NCI-H187 (cell line): Measurements from ENCODE around the gene ALPK3.
"Not testable (repeated sequence)": the region's sequence is repeated elsewhere in the genome, so short reads cannot be mapped to it uniquely, and the experiment has no call there.

Experiments
- DNase-seq, 2 experiments: peaks; one replicate each; lab custom pipeline; 2025; lab: John Stamatoyannopoulos, UW

ALPK3 gene

GRCh38 chr15:84874981-84875699 is 58.0 kb downstream of the ALPK3 start:
- DNase-seq: no peak

- no peak for DNase-seq
These were observed 59.1 kb downstream of the ALPK3 start for GRCh38 chr15:84876269-84876668.

GRCh38 chr15:84877701-84878100 is 60.5 kb downstream of the ALPK3 start:
- DNase-seq: not testable (repeated sequence)

- DNase-seq: no peak
These were observed 61.3 kb downstream of the ALPK3 start for GRCh38 chr15:84878504-84878903.

GRCh38 chr15:84879088-84879780 is 62.1 kb downstream of the ALPK3 start:
- no peak for DNase-seq

GRCh38 chr15:84880007-84880406 is 62.9 kb downstream of the ALPK3 start:
- no peak for DNase-seq

- DNase-seq: no peak
These were observed 63.8 kb downstream of the ALPK3 start for GRCh38 chr15:84880822-84881519.

- DNase-seq: no peak
These were observed 64.3 kb downstream of the ALPK3 start for GRCh38 chr15:84881520-84881830.

GRCh38 chr15:84883466-84883865 is 66.3 kb downstream of the ALPK3 start:
- no peak for DNase-seq

GRCh38 chr15:84883916-84884781 is 67.0 kb downstream of the ALPK3 start, which contains the start of gene SLC28A1:
TSS of gene SLC28A1 (plus strand) at chr15:84884662. CDS start at chr15:84887761, 3,099 bp downstream.
- no peak for DNase-seq

GRCh38 chr15:84885801-84886200 is 68.6 kb downstream of the ALPK3 start:
- no peak for DNase-seq

GRCh38 chr15:84886211-84886983 is 69.2 kb downstream of the ALPK3 start:
- no peak for DNase-seq

GRCh38 chr15:84886984-84887299 is 69.8 kb downstream of the ALPK3 start:
- DNase-seq: no peak

GRCh38 chr15:84887938-84888337 is 70.8 kb downstream of the ALPK3 start:
- DNase-seq: no peak

- DNase-seq: no peak
These were observed 71.5 kb downstream of the ALPK3 start for GRCh38 chr15:84888639-84889038.

GRCh38 chr15:84889313-84889990 is 72.3 kb downstream of the ALPK3 start:
- DNase-seq: no peak

GRCh38 chr15:84889991-84890669 is 73.0 kb downstream of the ALPK3 start:
- no peak for DNase-seq

GRCh38 chr15:84890670-84891162 is 73.6 kb downstream of the ALPK3 start:
- DNase-seq: no peak

- DNase-seq: no peak
These were observed 74.2 kb downstream of the ALPK3 start for GRCh38 chr15:84891339-84891738.

GRCh38 chr15:84892786-84893307 is 75.7 kb downstream of the ALPK3 start:
- no peak for DNase-seq
